PFSK-1 (cell line): ENCODE measurements around the gene FSHR.

Experiments used
- FOXP2 ChIP-seq: optimal IDR thresholded peaks from 2 replicates; pipeline ENCODE3; 2011; ENCODE audit warnings: borderline replicate concordance, control low read depth, inconsistent platforms; ENCODE audit not compliant: insufficient read depth; ENCODE audit errors: extremely low read length, extremely low read depth
- SIN3A ChIP-seq: IDR thresholded peaks from 2 replicates; pipeline ENCODE4 v1.6.1; 2012; ENCODE audit warnings: mild to moderate bottlenecking, low read length, moderate library complexity, borderline replicate concordance; ENCODE audit not compliant: insufficient read depth
- TAF1 ChIP-seq: IDR thresholded peaks from 2 replicates; pipeline ENCODE4 v1.6.1; 2012; ENCODE audit warnings: low read length, control low read depth, borderline replicate concordance; ENCODE audit not compliant: insufficient read depth

DNA sequence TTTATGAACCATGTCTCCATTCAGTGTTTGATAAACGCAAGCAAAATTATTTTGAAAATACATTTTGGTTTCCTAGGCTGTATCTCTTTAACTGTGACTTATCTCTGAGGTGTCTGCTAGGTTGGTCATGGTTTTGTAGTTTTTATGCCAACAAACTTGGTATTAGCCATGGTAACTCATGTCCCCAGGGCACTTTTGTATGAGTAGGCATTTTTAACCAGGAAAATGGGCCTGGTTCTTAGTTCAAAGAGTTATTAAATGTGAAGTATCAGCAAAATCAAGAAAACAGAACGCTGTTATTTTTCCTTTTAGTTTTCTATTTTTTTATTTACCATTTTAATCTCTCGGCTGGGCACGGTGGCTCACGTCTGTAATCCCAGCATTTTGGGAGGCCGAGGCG lies 219.5 kb downstream of the FSHR start:
- no peak for TF ChIP-seq SIN3A
- no peak for TF ChIP-seq FOXP2
- TF ChIP-seq TAF1 = no peak
